ENCODE measurements around the gene OPCML. TPM values are rescaled to one million over a fixed set of nuclear protein-coding genes. Genes with fewer than 3 reads are reported as not detected.

OPCML gene
- total RNA-seq, 1 donor from 2014 or later, result 1.7 TPM

DNA sequence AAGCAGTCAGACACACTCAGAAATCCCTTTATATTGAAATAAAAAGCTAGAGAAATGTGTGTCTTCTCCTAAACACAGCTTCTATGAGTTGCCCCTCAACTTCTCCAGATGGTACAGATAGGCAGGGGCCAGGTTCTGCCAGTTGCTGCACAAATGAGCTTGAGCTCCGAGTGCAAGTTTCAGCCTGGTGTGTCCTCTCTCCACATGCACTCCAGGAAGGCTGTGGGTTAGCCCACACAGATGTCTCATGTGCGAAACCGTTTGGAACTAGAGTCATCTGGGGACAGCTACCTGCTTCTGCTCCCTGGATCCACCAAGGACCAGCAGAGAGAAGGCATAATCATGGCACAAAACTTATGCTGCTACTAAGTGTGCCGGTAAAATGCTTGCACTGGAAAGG, 812.6 kb downstream of the OPCML start:
- Mint-ChIP-seq H3K27ac (no peak overlapping the region), H3K36me3 (ENCODE audit: insufficient read depth) (no peaks in the 10 kb centered on the region), H3K4me3 (ENCODE audit: low read depth) (no peak overlapping the region), H3K4me1 (ENCODE audit: low read depth) (peaks cover 6% of the 10 kb centered on the region), H3K9me3 (ENCODE audit: low read depth) (no peaks in the 10 kb centered on the region), H3K27me3 (peaks cover 25% of the 10 kb centered on the region)
- no peak for DNase-seq (ENCODE audit: low spot score, unreplicated experiment)
- TF ChIP-seq, protein P1, sequence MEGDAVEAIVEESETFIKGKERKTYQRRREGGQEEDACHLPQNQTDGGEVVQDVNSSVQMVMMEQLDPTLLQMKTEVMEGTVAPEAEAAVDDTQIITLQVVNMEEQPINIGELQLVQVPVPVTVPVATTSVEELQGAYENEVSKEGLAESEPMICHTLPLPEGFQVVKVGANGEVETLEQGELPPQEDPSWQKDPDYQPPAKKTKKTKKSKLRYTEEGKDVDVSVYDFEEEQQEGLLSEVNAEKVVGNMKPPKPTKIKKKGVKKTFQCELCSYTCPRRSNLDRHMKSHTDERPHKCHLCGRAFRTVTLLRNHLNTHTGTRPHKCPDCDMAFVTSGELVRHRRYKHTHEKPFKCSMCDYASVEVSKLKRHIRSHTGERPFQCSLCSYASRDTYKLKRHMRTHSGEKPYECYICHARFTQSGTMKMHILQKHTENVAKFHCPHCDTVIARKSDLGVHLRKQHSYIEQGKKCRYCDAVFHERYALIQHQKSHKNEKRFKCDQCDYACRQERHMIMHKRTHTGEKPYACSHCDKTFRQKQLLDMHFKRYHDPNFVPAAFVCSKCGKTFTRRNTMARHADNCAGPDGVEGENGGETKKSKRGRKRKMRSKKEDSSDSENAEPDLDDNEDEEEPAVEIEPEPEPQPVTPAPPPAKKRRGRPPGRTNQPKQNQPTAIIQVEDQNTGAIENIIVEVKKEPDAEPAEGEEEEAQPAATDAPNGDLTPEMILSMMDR (IDR thresholded peaks at IDR 0.05; ENCODE audit: unreplicated experiment), result no peak

DNA sequence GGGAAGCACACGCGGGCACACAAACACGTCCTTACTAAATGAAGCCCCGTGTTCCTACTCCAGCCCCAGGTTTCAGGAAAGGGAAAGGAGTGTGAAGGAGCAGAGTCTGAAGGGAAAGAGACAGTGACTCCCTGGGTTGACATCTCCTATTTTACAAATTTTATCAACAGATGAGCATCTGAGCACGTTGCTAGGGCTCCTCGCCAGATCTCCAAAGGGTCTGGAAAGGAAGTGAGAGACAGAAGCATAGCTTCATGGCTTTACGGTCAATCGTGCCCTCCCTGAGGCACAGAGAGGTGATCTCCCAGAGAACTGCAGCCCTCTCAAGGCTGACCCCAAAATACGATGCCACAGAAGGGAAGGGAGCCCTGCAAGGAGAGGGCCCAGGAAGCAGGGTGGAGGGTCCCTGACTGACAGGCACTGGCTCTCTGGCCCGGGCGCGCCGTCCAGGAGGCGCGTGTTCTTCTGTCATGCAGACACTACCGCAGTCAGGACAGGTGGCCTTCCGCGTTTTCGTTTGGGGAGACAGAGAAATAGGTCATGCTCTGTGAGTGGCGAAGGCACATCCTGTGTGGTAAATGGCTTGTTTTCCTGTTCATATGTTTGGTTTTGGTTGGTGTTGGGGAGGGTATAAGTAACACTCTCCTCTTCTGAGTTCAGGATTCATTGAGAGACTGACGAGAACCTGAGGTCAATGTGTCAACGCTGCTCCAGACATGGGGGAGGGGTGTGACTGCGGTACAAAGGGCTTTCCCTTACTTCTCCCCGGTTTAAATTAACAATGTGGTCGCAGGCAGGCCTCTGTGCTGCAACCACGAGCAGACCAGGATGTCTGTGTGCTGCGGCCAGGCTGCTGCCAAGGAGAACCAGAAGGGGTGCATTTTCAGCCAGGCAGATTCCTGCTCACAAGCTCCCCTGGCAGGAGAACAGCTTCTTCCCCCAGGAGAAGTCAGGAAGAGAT, 813.3 kb downstream of the OPCML start:
- no peaks in the 10 kb centered on the region for H3K36me3 Mint-ChIP-seq (ENCODE audit: insufficient read depth)
- H3K27me3 Mint-ChIP-seq, result peaks cover 27% of the 10 kb centered on the region
- H3K9me3 Mint-ChIP-seq (ENCODE audit: low read depth), result no peaks in the 10 kb centered on the region
- TF ChIP-seq, protein P1 (IDR thresholded peaks at IDR 0.05; ENCODE audit: unreplicated experiment), result no peak
- no peak overlapping the region for H3K4me3 Mint-ChIP-seq (ENCODE audit: low read depth)
- H3K4me1 Mint-ChIP-seq (ENCODE audit: low read depth), result peaks cover 6% of the 10 kb centered on the region
- no peak overlapping the region for H3K27ac Mint-ChIP-seq
- DNase-seq (ENCODE audit: low spot score, unreplicated experiment), result no peak

DNA sequence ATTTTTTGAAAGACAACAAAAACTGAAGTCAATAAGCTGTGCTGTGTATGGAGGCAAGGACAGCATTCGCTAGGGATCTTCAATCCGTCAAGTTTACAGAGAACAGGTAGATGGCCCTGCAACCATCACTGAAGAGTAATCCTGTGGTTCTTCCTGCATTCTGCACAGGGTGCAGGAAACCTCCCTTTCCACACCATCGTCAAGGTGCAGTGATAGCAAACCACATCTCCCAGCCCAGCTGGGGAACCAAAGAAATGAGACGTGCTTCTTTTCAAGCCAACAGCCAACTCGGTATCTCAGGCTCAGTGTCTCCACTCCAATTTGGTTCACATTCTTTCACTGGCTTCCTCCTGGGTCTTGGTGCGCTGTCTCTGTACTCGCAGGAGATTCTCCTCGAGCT, 814.5 kb downstream of the OPCML start:
- Mint-ChIP-seq H3K4me3 (ENCODE audit: low read depth) (no peak overlapping the region), H3K9me3 (ENCODE audit: low read depth) (no peaks in the 10 kb centered on the region), H3K4me1 (ENCODE audit: low read depth) (peaks cover 6% of the 10 kb centered on the region), H3K36me3 (ENCODE audit: insufficient read depth) (no peaks in the 10 kb centered on the region), H3K27me3 (peaks cover 30% of the 10 kb centered on the region), H3K27ac (no peak overlapping the region)
- DNase-seq (ENCODE audit: low spot score, unreplicated experiment), result no peak
- TF ChIP-seq, protein P1 (IDR thresholded peaks at IDR 0.05; ENCODE audit: unreplicated experiment), result no peak

DNA sequence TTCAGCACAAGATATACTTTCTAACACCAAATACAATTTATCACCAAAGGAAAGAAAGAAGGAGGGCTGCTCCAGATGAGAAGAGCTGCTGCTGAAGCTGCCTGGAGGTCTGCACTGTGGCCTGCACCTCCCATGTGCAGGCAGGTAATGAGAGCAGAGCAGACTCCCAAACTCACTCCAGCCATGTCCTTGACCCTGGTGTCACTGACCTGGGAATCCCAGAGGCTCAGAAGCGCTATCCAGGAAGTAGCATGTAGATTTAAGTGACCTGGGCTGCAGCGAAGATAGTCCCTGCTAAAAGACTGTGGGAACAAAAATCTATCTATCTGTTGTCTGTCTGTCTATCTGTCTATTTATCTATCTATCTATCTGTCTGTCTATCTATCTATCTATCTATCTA, 816.3 kb downstream of the OPCML start:
- no peak for DNase-seq (ENCODE audit: low spot score, unreplicated experiment)
- peaks cover 39% of the 10 kb centered on the region for H3K27me3 Mint-ChIP-seq
- H3K4me1 Mint-ChIP-seq (ENCODE audit: low read depth), result peaks cover 6% of the 10 kb centered on the region
- no peak overlapping the region for H3K27ac Mint-ChIP-seq
- H3K36me3 Mint-ChIP-seq (ENCODE audit: insufficient read depth), result no peaks in the 10 kb centered on the region
- no peaks in the 10 kb centered on the region for H3K9me3 Mint-ChIP-seq (ENCODE audit: low read depth)
- no peak overlapping the region for H3K4me3 Mint-ChIP-seq (ENCODE audit: low read depth)
- TF ChIP-seq, protein P1 (IDR thresholded peaks at IDR 0.05; ENCODE audit: unreplicated experiment), result no peak

DNA sequence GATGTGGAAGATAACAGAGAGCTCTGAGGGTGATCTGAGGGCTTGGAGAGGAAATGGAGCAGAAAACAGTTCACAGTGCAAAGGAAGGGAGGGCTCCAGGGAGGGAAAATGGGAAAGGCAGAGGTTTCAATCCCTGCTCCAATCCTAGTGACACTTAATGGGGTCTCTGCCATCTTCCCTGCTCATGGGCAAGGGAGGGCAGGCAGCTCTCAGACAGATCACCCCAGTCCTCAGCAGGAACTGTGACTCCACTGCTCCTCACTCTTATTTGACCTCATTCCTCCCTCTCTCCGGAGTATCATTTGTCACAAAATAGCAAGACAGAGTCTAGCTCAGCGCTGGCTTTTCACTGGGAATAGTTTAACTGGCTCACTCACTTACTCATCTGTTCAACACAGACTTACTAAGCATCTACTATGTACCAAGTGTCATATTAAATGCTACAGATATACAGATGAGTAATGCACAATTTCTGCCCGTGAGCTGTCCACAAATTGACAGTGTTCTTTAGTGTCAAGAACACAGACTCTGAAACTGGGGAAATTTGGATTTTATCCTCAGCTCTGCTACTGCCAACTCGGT, 817.4 kb downstream of the OPCML start:
- no peak for DNase-seq (ENCODE audit: low spot score, unreplicated experiment)
- H3K4me3 Mint-ChIP-seq (ENCODE audit: low read depth), result no peak overlapping the region
- H3K9me3 Mint-ChIP-seq (ENCODE audit: low read depth), result no peaks in the 10 kb centered on the region
- H3K4me1 Mint-ChIP-seq (ENCODE audit: low read depth), result peaks cover 6% of the 10 kb centered on the region
- H3K36me3 Mint-ChIP-seq (ENCODE audit: insufficient read depth), result no peaks in the 10 kb centered on the region
- H3K27me3 Mint-ChIP-seq, result peaks cover 40% of the 10 kb centered on the region
- H3K27ac Mint-ChIP-seq, result no peak overlapping the region
- TF ChIP-seq, protein P1 (IDR thresholded peaks at IDR 0.05; ENCODE audit: unreplicated experiment), result no peak
